ENCODE data around the gene TMEM59.

Gene TMEM59

DNA sequence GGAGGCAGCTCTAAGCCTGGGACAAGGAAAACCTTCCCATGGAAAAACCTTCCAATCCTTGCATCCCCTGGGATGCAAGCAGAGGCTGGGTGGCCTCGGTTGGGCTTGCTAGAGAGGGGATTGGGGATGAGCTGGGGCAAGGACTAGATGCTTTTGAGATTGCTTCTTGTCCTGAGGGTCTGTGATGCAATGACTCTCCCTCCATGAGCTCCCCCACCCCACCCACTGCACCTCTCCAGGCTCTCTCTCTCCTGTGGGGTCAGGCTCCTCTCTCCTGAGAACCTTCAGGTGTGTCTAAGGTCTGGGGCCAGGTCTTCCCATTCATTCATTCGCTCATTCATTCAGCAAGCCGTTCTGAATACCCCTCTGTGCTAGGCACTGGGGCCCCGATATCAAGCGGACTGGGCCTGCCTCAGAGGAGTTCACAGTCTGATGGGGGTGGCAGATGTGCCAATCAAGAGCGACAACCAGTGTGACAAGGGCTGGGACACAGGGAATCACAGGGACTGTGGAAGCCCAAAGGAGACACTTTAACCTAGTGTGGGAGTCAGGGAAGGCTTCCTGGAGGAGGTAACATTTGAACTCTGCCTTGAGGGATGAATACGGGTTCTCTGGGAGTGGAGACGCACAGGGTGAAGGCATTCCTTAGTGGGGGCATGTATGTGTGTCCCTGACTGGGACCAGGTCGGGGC is 41.5 kb downstream of the TMEM59 start:
- TF ChIP-seq, protein P1, sequence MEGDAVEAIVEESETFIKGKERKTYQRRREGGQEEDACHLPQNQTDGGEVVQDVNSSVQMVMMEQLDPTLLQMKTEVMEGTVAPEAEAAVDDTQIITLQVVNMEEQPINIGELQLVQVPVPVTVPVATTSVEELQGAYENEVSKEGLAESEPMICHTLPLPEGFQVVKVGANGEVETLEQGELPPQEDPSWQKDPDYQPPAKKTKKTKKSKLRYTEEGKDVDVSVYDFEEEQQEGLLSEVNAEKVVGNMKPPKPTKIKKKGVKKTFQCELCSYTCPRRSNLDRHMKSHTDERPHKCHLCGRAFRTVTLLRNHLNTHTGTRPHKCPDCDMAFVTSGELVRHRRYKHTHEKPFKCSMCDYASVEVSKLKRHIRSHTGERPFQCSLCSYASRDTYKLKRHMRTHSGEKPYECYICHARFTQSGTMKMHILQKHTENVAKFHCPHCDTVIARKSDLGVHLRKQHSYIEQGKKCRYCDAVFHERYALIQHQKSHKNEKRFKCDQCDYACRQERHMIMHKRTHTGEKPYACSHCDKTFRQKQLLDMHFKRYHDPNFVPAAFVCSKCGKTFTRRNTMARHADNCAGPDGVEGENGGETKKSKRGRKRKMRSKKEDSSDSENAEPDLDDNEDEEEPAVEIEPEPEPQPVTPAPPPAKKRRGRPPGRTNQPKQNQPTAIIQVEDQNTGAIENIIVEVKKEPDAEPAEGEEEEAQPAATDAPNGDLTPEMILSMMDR (IDR thresholded peaks at IDR 0.05; ENCODE audit: insufficient read depth, low read length, missing control alignments) = no peak
- no peak for DNase-seq (ENCODE audit: low read depth, low spot score)
- ChIA-PET CTCF (no interaction called here), POLR2A (no interaction called here)
- H3K4me3 ChIP-seq (ENCODE audit: low read depth, low read length) = no peak overlapping the region

DNA sequence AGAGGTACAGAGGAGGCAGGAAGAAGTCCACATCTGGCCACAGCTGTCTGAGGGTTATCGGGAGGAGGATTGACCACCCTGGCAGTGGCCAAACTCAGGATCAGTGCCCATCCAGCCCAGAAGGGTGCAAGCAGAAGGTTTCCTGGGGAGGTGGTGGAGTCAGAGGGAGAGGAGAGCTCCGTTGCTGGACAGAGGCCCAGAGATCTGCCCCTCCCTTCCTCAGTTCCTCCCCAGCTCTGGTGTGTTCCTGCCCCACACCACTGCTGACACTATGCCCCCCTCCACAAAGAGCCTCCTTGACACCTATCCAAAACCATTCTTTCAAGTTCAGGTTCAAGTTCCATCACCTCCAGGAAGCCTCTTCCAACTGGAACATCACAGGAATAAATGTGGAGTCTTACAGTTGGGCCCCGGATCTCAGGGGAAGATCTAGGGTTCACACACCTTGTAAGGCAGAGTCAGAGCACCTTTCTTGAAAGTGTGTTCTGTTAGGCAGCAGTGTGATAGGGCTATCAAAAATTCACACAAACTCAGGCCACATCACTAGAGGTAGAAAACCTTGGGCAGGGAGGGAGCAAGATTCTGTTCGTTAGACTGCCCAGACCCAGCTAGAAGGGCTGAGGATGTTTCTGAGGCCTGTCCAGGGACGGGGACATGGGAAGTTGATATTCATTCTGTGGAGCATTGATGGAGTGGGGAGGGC is 42.4 kb downstream of the TMEM59 start:
- H3K4me3 ChIP-seq (ENCODE audit: low read depth, low read length) = no peak overlapping the region
- no peak for DNase-seq (ENCODE audit: low read depth, low spot score)
- CTCF ChIA-PET = no interaction called here
- POLR2A ChIA-PET = no interaction called here
- TF ChIP-seq, protein P1 (IDR thresholded peaks at IDR 0.05; ENCODE audit: insufficient read depth, low read length, missing control alignments) = no peak

DNA sequence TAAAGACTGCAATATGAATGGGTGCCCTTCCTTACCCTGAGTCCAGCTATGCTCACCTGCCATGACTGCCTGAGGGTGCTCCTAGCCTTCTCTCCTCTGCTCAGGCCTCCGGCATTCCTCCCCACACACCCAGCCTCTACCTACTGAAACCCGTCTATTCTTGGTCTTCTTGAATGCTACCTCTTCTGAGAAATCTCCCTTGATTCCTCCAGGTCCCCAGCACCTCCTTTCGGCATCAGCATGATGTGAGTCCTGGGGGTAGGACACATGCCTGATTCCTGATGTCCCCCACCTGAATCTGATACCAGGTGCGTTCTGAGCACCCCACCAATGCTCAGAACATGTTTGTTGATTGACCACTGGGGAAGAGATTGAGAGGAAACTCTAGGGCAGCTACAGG is 43.6 kb downstream of the TMEM59 start:
- ChIA-PET POLR2A (no interaction called here), CTCF (no interaction called here)
- no peak for DNase-seq (ENCODE audit: low read depth, low spot score)

GRCh38 chr1:54008876-54009275 is 44.1 kb downstream of the TMEM59 start:
- CTCF ChIA-PET = no interaction called here

More for the DNA sequence above, 43.6 kb downstream of the TMEM59 start:
- H3K4me3 ChIP-seq (ENCODE audit: low read depth, low read length) = no peak overlapping the region
- TF ChIP-seq, protein P1 (IDR thresholded peaks at IDR 0.05; ENCODE audit: insufficient read depth, low read length, missing control alignments) = no peak

GRCh38 chr1:54007613-54008012 is 45.4 kb downstream of the TMEM59 start:
- no peak overlapping the region for H3K4me3 ChIP-seq (ENCODE audit: low read depth, low read length)
- DNase-seq (ENCODE audit: low read depth, low spot score) = no peak
- ChIA-PET POLR2A (no interaction called here), CTCF (no interaction called here)
- TF ChIP-seq, protein P1 (IDR thresholded peaks at IDR 0.05; ENCODE audit: insufficient read depth, low read length, missing control alignments) = no peak

More at GRCh38 chr1:54008876-54009275, 44.1 kb downstream of the TMEM59 start:
- POLR2A ChIA-PET = no interaction called here
- TF ChIP-seq, protein P1 (IDR thresholded peaks at IDR 0.05; ENCODE audit: insufficient read depth, low read length, missing control alignments) = no peak
- H3K4me3 ChIP-seq (ENCODE audit: low read depth, low read length) = no peak overlapping the region
- no peak for DNase-seq (ENCODE audit: low read depth, low spot score)

GRCh38 chr1:54006508-54006907 is 46.5 kb downstream of the TMEM59 start:
- POLR2A ChIA-PET = interaction anchor here (1.4 kb wide), 1 partner anchor 14 kb away, joined by 3 read pairs; no protein-coding TSS in a partner anchor
- CTCF ChIA-PET = no interaction called here
- no peak for DNase-seq (ENCODE audit: low read depth, low spot score)
- no peak overlapping the region for H3K4me3 ChIP-seq (ENCODE audit: low read depth, low read length)
- TF ChIP-seq, protein P1 (IDR thresholded peaks at IDR 0.05; ENCODE audit: insufficient read depth, low read length, missing control alignments) = no peak
